MG63 (cell line): ENCODE data around the gene DTNB. TPM values are rescaled to one million over a fixed set of nuclear protein-coding genes. Genes with fewer than 3 reads are reported as not detected.

Experiments
- DNase-seq: peaks from one replicate; pipeline ENCODE4 v3.0.0-alpha.2; 2020
- H3K27me3 ChIP-seq: fragments of 250-450 bp; sonication (Bioruptor Pico); 2 replicates; pipeline ENCODE4 v1.5.1; 2020; ENCODE audit warnings: mild to moderate bottlenecking, moderate library complexity
- H3K36me3 ChIP-seq: fragments of 250-450 bp; sonication (Bioruptor Pico); 2 replicates; pipeline ENCODE4 v1.5.1; 2020; ENCODE audit warnings: mild to moderate bottlenecking, moderate library complexity
- H3K4me3 ChIP-seq: fragments of 250-450 bp; sonication (Bioruptor Pico); 2 replicates; pipeline ENCODE4 v1.5.1; 2020; ENCODE audit warnings: mild to moderate bottlenecking, moderate library complexity
- H3K9me3 ChIP-seq: fragments of 250-450 bp; sonication (Bioruptor Pico); 2 replicates; pipeline ENCODE4 v1.5.1; 2020; ENCODE audit warnings: mild to moderate bottlenecking, moderate library complexity
- total RNA-seq: library from RNA; depleted of rRNA; stranded (reverse); fragments of >200 nt; shearing (Covaris generic); gene quantifications from 2 replicates; pipeline ENCODE4 v1.2.3, GENCODE V29; 2014; ENCODE audit warnings: low replicate concordance

Gene DTNB
- total RNA-seq, 1 experiment from 2014 or later = 8.2 TPM

GRCh38 chr2:25398534-25398933 lies 274.8 kb downstream of the DTNB start:
- H3K9me3 ChIP-seq = no peaks in the 10 kb centered on the region
- H3K4me3 ChIP-seq = no peak overlapping the region
- no peaks in the 10 kb centered on the region for H3K36me3 ChIP-seq
- no peak for DNase-seq
- H3K27me3 ChIP-seq = no peaks in the 10 kb centered on the region

GRCh38 chr2:25397777-25398176 lies 275.6 kb downstream of the DTNB start:
- no peaks in the 10 kb centered on the region for H3K27me3 ChIP-seq
- DNase-seq = no peak
- no peaks in the 10 kb centered on the region for H3K9me3 ChIP-seq
- H3K4me3 ChIP-seq = no peak overlapping the region
- H3K36me3 ChIP-seq = no peaks in the 10 kb centered on the region

GRCh38 chr2:25389161-25389560 lies 284.2 kb downstream of the DTNB start:
- Histone ChIP-seq H3K4me3 (no peak overlapping the region), H3K27me3 (no peaks in the 10 kb centered on the region), H3K36me3 (no peaks in the 10 kb centered on the region), H3K9me3 (no peaks in the 10 kb centered on the region)
- no peak for DNase-seq

- Histone ChIP-seq H3K4me3 (no peak overlapping the region), H3K36me3 (no peaks in the 10 kb centered on the region)
- no peak for DNase-seq
These were observed 284.9 kb downstream of the DTNB start for GRCh38 chr2:25388491-25388890.

GRCh38 chr2:25387876-25388449 lies 285.4 kb downstream of the DTNB start:
- no peaks in the 10 kb centered on the region for H3K27me3 ChIP-seq
- no peaks in the 10 kb centered on the region for H3K36me3 ChIP-seq
- H3K4me3 ChIP-seq = no peak overlapping the region
- no peaks in the 10 kb centered on the region for H3K9me3 ChIP-seq
- DNase-seq = no peak

More at GRCh38 chr2:25388491-25388890, 284.9 kb downstream of the DTNB start:
- H3K9me3 ChIP-seq = no peaks in the 10 kb centered on the region
- no peaks in the 10 kb centered on the region for H3K27me3 ChIP-seq

GRCh38 chr2:25386971-25387875 lies 286.2 kb downstream of the DTNB start:
- Histone ChIP-seq H3K36me3 (no peaks in the 10 kb centered on the region), H3K27me3 (no peaks in the 10 kb centered on the region), H3K4me3 (no peak overlapping the region), H3K9me3 (no peaks in the 10 kb centered on the region)
- no peak for DNase-seq

GRCh38 chr2:25385910-25386309 lies 287.5 kb downstream of the DTNB start:
- H3K4me3 ChIP-seq = no peak overlapping the region
- no peaks in the 10 kb centered on the region for H3K36me3 ChIP-seq
- H3K9me3 ChIP-seq = no peaks in the 10 kb centered on the region
- H3K27me3 ChIP-seq = no peaks in the 10 kb centered on the region
- no peak for DNase-seq

GRCh38 chr2:25383806-25384205 lies 289.6 kb downstream of the DTNB start:
- H3K4me3 ChIP-seq = no peak overlapping the region
- no peaks in the 10 kb centered on the region for H3K9me3 ChIP-seq
- no peaks in the 10 kb centered on the region for H3K27me3 ChIP-seq
- DNase-seq = no peak
- H3K36me3 ChIP-seq = no peaks in the 10 kb centered on the region

- no peaks in the 10 kb centered on the region for H3K27me3 ChIP-seq
- no peak overlapping the region for H3K4me3 ChIP-seq
- DNase-seq = no peak
- no peaks in the 10 kb centered on the region for H3K9me3 ChIP-seq
- H3K36me3 ChIP-seq = no peaks in the 10 kb centered on the region
These were observed 291.9 kb downstream of the DTNB start for GRCh38 chr2:25381502-25381901.

GRCh38 chr2:25380586-25381375 lies 292.6 kb downstream of the DTNB start:
- Histone ChIP-seq H3K4me3 (no peak overlapping the region), H3K36me3 (no peaks in the 10 kb centered on the region), H3K9me3 (no peaks in the 10 kb centered on the region), H3K27me3 (no peaks in the 10 kb centered on the region)
- no peak for DNase-seq

GRCh38 chr2:25380023-25380422 lies 293.4 kb downstream of the DTNB start:
- Histone ChIP-seq H3K4me3 (no peak overlapping the region), H3K36me3 (no peaks in the 10 kb centered on the region), H3K9me3 (no peaks in the 10 kb centered on the region), H3K27me3 (no peaks in the 10 kb centered on the region)
- DNase-seq = no peak

GRCh38 chr2:25379535-25379934 lies 293.8 kb downstream of the DTNB start:
- H3K9me3 ChIP-seq = no peaks in the 10 kb centered on the region
- H3K36me3 ChIP-seq = no peaks in the 10 kb centered on the region
- no peaks in the 10 kb centered on the region for H3K27me3 ChIP-seq
- H3K4me3 ChIP-seq = no peak overlapping the region
- DNase-seq = no peak

GRCh38 chr2:25378731-25379490 lies 294.5 kb downstream of the DTNB start:
- Histone ChIP-seq H3K27me3 (no peaks in the 10 kb centered on the region), H3K9me3 (no peaks in the 10 kb centered on the region), H3K4me3 (no peak overlapping the region), H3K36me3 (no peaks in the 10 kb centered on the region)
- DNase-seq = no peak

- no peak for DNase-seq
- H3K4me3 ChIP-seq = no peak overlapping the region
- no peaks in the 10 kb centered on the region for H3K9me3 ChIP-seq
- no peaks in the 10 kb centered on the region for H3K36me3 ChIP-seq
- H3K27me3 ChIP-seq = no peaks in the 10 kb centered on the region
These were observed 295.5 kb downstream of the DTNB start for GRCh38 chr2:25377822-25378421.

- peak; percentile 84 for DNase-seq
- no peaks in the 10 kb centered on the region for H3K36me3 ChIP-seq
- H3K4me3 ChIP-seq = peak overlapping the region; percentile 16; the same call in 1 of the 2 replicates
- H3K9me3 ChIP-seq = no peaks in the 10 kb centered on the region
- no peaks in the 10 kb centered on the region for H3K27me3 ChIP-seq
These were observed 296.4 kb downstream of the DTNB start for GRCh38 chr2:25376750-25377621.
